Fibroblast of mammary gland (primary cell): Measurements from ENCODE around the gene MYDGF.
"Not testable (repeated sequence)": the region's sequence is repeated elsewhere in the genome, so short reads cannot be mapped to it uniquely, and the experiment has no call there.

ENCODE experiments used
- DNase-seq: peaks from one replicate; pipeline ENCODE4 v3.0.0-alpha.2; 2010; ENCODE audit warnings: low read depth
- H3K4me3 ChIP-seq: 2 replicates; pipeline ENCODE4 v1.5.1; 2011; ENCODE audit warnings: low read depth, mild to moderate bottlenecking, low read length, moderate library complexity; ENCODE audit not compliant: control insufficient read depth
- CTCF ChIP-seq: conservative IDR thresholded peaks from 2 replicates; pipeline ENCODE4 v1.5.1; 2011; ENCODE audit warnings: low read depth, low read length, inconsistent platforms; ENCODE audit not compliant: control insufficient read depth, insufficient read depth

MYDGF gene

GRCh38 chr19:4669723-4670480 is at the start of gene MYDGF:
Gene MYDGF (minus strand): TSS chr19:4670342. CDS start chr19:4670334, 8 bp downstream.
- no peak for TF ChIP-seq CTCF
- DNase-seq = peak; percentile 84

GRCh38 chr19:4719499-4719866 is 49.3 kb upstream of the MYDGF start:
- TF ChIP-seq CTCF = no peak
- H3K4me3 ChIP-seq = no peak overlapping the region
- no peak for DNase-seq

More at GRCh38 chr19:4669723-4670480, at the start of gene MYDGF:
- peak within 1 kb of the TSS; percentile 86 for H3K4me3 ChIP-seq

GRCh38 chr19:4717966-4718701 is 48.0 kb upstream of the MYDGF start:
- TF ChIP-seq CTCF = no peak
- no peak for DNase-seq
- no peak overlapping the region for H3K4me3 ChIP-seq

- no peak for TF ChIP-seq CTCF
- peak; percentile 75 for DNase-seq
- no peak overlapping the region for H3K4me3 ChIP-seq
Measured at GRCh38 chr19:4717191-4717965, 47.2 kb upstream of the MYDGF start.

- DNase-seq = no peak
- no peak overlapping the region for H3K4me3 ChIP-seq
- no peak for TF ChIP-seq CTCF
Measured at GRCh38 chr19:4715529-4716221, 45.5 kb upstream of the MYDGF start.

GRCh38 chr19:4715178-4715528 is 45.0 kb upstream of the MYDGF start:
- H3K4me3 ChIP-seq, DNase-seq: not testable (repeated sequence)
